ENCODE measurements around the gene ACTR3.

- TF ChIP-seq POLR2A (IDR thresholded peaks at IDR 0.05): no peak
- TF ChIP-seq, protein P1, sequence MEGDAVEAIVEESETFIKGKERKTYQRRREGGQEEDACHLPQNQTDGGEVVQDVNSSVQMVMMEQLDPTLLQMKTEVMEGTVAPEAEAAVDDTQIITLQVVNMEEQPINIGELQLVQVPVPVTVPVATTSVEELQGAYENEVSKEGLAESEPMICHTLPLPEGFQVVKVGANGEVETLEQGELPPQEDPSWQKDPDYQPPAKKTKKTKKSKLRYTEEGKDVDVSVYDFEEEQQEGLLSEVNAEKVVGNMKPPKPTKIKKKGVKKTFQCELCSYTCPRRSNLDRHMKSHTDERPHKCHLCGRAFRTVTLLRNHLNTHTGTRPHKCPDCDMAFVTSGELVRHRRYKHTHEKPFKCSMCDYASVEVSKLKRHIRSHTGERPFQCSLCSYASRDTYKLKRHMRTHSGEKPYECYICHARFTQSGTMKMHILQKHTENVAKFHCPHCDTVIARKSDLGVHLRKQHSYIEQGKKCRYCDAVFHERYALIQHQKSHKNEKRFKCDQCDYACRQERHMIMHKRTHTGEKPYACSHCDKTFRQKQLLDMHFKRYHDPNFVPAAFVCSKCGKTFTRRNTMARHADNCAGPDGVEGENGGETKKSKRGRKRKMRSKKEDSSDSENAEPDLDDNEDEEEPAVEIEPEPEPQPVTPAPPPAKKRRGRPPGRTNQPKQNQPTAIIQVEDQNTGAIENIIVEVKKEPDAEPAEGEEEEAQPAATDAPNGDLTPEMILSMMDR (IDR thresholded peaks at IDR 0.05): no peak
Observed at GRCh38 chr2:114010001-114010400, 120.1 kb downstream of the ACTR3 start.
